Measurements from ENCODE around the gene TENT4A.

GRCh38 chr5:6761333-6761732 lies 48.1 kb downstream of the TENT4A start:
- no peak for TF ChIP-seq POLR2A (IDR thresholded peaks at IDR 0.05; ENCODE audit: low read depth, low read length)
- TF ChIP-seq POLR2AphosphoS5 (IDR thresholded peaks at IDR 0.05; ENCODE audit: low read depth, low read length) = no peak

Measured in GM12891 (cell line).